IMR-90 (cell line): Measurements from ENCODE around the gene GTF2I. TPM values are rescaled to one million over a fixed set of nuclear protein-coding genes. Genes with fewer than 3 reads are reported as not detected.

Experiments
- ATAC-seq: fragments of 200-7000 bp; cut with Tn5 transposase; 2 replicates; pipeline ENCODE4 v1.9.1; 2020; ENCODE audit warnings: low read depth, mild to moderate bottlenecking, moderate library complexity
- BruUV-seq: library from RNA; stranded (reverse); fragments of 400-500 nt; replicated peaks from 2 replicates; lab custom pipeline; 2021; lab: Mats Ljungman, UMichigan
- CTCF ChIA-PET: fragments of 300-600 bp; formaldehyde crosslinking; extraction: SDS; loops from one replicate; lab custom pipeline; 2021; ENCODE audit warnings: antibody characterized with exemption; lab: Yijun Ruan, JAX
- POLR2A ChIA-PET: fragments of 300-600 bp; sonication (Branson Sonifier 250); formaldehyde crosslinking; loops from one replicate; lab custom pipeline; 2022; ENCODE audit warnings: antibody characterized with exemption; ENCODE audit not compliant: unreplicated experiment; lab: Charles Lee
- DNase-seq: peaks from one replicate; pipeline ENCODE4 v3.0.0; 2013
- H2AFZ ChIP-seq: replicated peaks from 2 replicates; pipeline ENCODE3; 2013; ENCODE audit warnings: low read length, mild to moderate bottlenecking; ENCODE audit not compliant: poor library complexity
- H2AK5ac ChIP-seq: 2 replicates; pipeline ENCODE4 v1.6.1; 2013; ENCODE audit warnings: low read depth, low read length, inconsistent platforms
- H2AK9ac ChIP-seq: replicated peaks from 2 replicates; pipeline ENCODE3; 2013; ENCODE audit warnings: mild to moderate bottlenecking, low read depth, low read length, moderate library complexity; ENCODE audit not compliant: poor library complexity
- H2BK120ac ChIP-seq: 2 replicates; pipeline ENCODE4 v1.6.1; 2013; ENCODE audit warnings: low read depth, low read length, inconsistent platforms
- H2BK15ac ChIP-seq: 3 replicates; pipeline ENCODE4 v1.6.1; 2013; ENCODE audit warnings: low read depth, low read length, inconsistent platforms
- H2BK20ac ChIP-seq: 2 replicates; pipeline ENCODE4 v1.6.1; 2013; ENCODE audit warnings: low read depth, mild to moderate bottlenecking, inconsistent platforms, low read length, moderate library complexity
- H2BK5ac ChIP-seq: 2 replicates; pipeline ENCODE4 v1.6.1; 2013; ENCODE audit warnings: mild to moderate bottlenecking, low read depth, low read length, inconsistent platforms; ENCODE audit not compliant: poor library complexity, severe bottlenecking
- H3K14ac ChIP-seq: replicated peaks from 2 replicates; pipeline ENCODE4 v1.6.1; 2013; ENCODE audit warnings: low read depth, low read length, inconsistent platforms
- H3K18ac ChIP-seq: 2 replicates; pipeline ENCODE4 v1.6.1; 2013; ENCODE audit warnings: low read depth, low read length, control low read depth
- H3K23ac ChIP-seq: 2 replicates; pipeline ENCODE4 v1.6.1; 2013; ENCODE audit warnings: low read depth, low read length, inconsistent platforms
- H3K27ac ChIP-seq: 2 replicates; pipeline ENCODE4 v1.5.1; 2013; ENCODE audit warnings: mild to moderate bottlenecking, control low read depth, low read length; ENCODE audit not compliant: insufficient read depth
- H3K27me3 ChIP-seq: 2 replicates; pipeline ENCODE4 v1.6.1; 2013; ENCODE audit warnings: low read length; ENCODE audit not compliant: control insufficient read depth, insufficient read depth
- H3K36me3 ChIP-seq: 2 replicates; pipeline ENCODE4 v1.6.1; 2013; ENCODE audit warnings: low read length, mixed read lengths; ENCODE audit not compliant: control insufficient read depth, insufficient read depth
- H3K4ac ChIP-seq: 2 replicates; pipeline ENCODE4 v1.6.1; 2013; ENCODE audit warnings: low read depth, low read length, inconsistent platforms
- H3K4me1 ChIP-seq: 2 replicates; pipeline ENCODE4 v1.6.1; 2013; ENCODE audit warnings: low read length, mixed read lengths; ENCODE audit not compliant: control insufficient read depth, insufficient read depth
- H3K4me2 ChIP-seq: 2 replicates; pipeline ENCODE4 v1.6.1; 2013; ENCODE audit warnings: low read depth, mild to moderate bottlenecking, control low read depth, low read length, moderate library complexity
- H3K4me3 ChIP-seq: 2 replicates; pipeline ENCODE4 v1.5.1; 2013; ENCODE audit warnings: low read depth, mild to moderate bottlenecking, control low read depth, low read length, moderate library complexity; ENCODE audit not compliant: insufficient read depth
- H3K56ac ChIP-seq: 2 replicates; pipeline ENCODE4 v1.6.1; 2013; ENCODE audit warnings: low read length, inconsistent platforms; ENCODE audit not compliant: insufficient read depth; ENCODE audit errors: extremely low read depth
- H3K79me1 ChIP-seq, 2 experiments: 2 replicates each; pipeline ENCODE4 v1.6.1; 2013; ENCODE audit warnings: low read length in 2 of 2, inconsistent platforms in 1 of 2, low read depth in 1 of 2
- H3K9ac ChIP-seq: 2 replicates; pipeline ENCODE4 v1.6.1; 2013; ENCODE audit warnings: low read depth, low read length, control low read depth
- H3K9me1 ChIP-seq: 2 replicates; pipeline ENCODE4 v1.6.1; 2013; ENCODE audit warnings: low read length, inconsistent platforms; ENCODE audit not compliant: insufficient read depth
- H3K9me3 ChIP-seq: 2 replicates; pipeline ENCODE4 v1.6.1; 2013; ENCODE audit warnings: low read length; ENCODE audit not compliant: control insufficient read depth, insufficient read depth
- H4K20me1 ChIP-seq: 2 replicates; pipeline ENCODE4 v1.6.1; 2013; ENCODE audit warnings: low read length, inconsistent platforms; ENCODE audit not compliant: insufficient read depth
- H4K5ac ChIP-seq: 2 replicates; pipeline ENCODE4 v1.6.1; 2013; ENCODE audit warnings: mild to moderate bottlenecking, low read depth, low read length, control low read depth
- H4K8ac ChIP-seq, 2 experiments: 2 replicates each; pipeline ENCODE4 v1.6.1; 2013; ENCODE audit warnings: low read depth in 2 of 2, low read length in 2 of 2, control low read depth in 1 of 2, inconsistent platforms in 1 of 2
- H4K91ac ChIP-seq: 2 replicates; pipeline ENCODE4 v1.6.1; 2013; ENCODE audit warnings: low read depth, low read length, inconsistent platforms; ENCODE audit not compliant: insufficient read depth
- BHLHE40 ChIP-seq: fragments of 150-350 bp; IDR thresholded peaks from 2 replicates; pipeline ENCODE4 v1.6.1; 2016; ENCODE audit warnings: mild to moderate bottlenecking, low read depth, low read length
- CEBPB ChIP-seq: IDR thresholded peaks from 2 replicates; pipeline ENCODE4 v1.6.1; 2012; ENCODE audit warnings: low read depth, low read length, improper control_type of control experiment
- CHD1 ChIP-seq: IDR thresholded peaks from 2 replicates; pipeline ENCODE4 v1.6.1; 2012; ENCODE audit warnings: low read depth, low read length, improper control_type of control experiment
- FOS ChIP-seq: fragments of 150-350 bp; IDR thresholded peaks from 2 replicates; pipeline ENCODE4 v1.6.1; 2016; ENCODE audit warnings: low read depth, low read length
- MAFK ChIP-seq: IDR thresholded peaks from 2 replicates; pipeline ENCODE4 v1.6.1; 2012; ENCODE audit warnings: low read depth, low read length, improper control_type of control experiment
- MAZ ChIP-seq: IDR thresholded peaks from 2 replicates; pipeline ENCODE4 v1.6.1; 2012; ENCODE audit warnings: low read depth, mild to moderate bottlenecking, low read length, improper control_type of control experiment, moderate library complexity, borderline replicate concordance
- MXI1 ChIP-seq: IDR thresholded peaks from 2 replicates; pipeline ENCODE4 v1.6.1; 2012; ENCODE audit warnings: low read depth, mild to moderate bottlenecking, low read length, moderate library complexity, borderline replicate concordance
- NFE2L2 ChIP-seq: fragments of 150-350 bp; IDR thresholded peaks from 2 replicates; pipeline ENCODE4 v1.6.1; 2016; ENCODE audit warnings: low read depth, mild to moderate bottlenecking, low read length
- POLR2A ChIP-seq: IDR thresholded peaks from 2 replicates; pipeline ENCODE4 v1.6.1; 2012; ENCODE audit warnings: mild to moderate bottlenecking, low read depth, low read length
- RAD21 ChIP-seq: IDR thresholded peaks from 2 replicates; pipeline ENCODE4 v1.6.1; 2012; ENCODE audit warnings: low read length, improper control_type of control experiment
- RCOR1 ChIP-seq: IDR thresholded peaks from 2 replicates; pipeline ENCODE4 v1.6.1; 2012; ENCODE audit warnings: mild to moderate bottlenecking, low read length, improper control_type of control experiment; ENCODE audit not compliant: insufficient replicate concordance
- RFX5 ChIP-seq: IDR thresholded peaks from 2 replicates; pipeline ENCODE4 v1.8.0; 2012; ENCODE audit warnings: low read depth, mild to moderate bottlenecking, low read length, moderate library complexity
- SMC3 ChIP-seq: fragments of 150-350 bp; IDR thresholded peaks from 2 replicates; pipeline ENCODE4 v1.6.1; 2016; ENCODE audit warnings: low read depth, mild to moderate bottlenecking, antibody characterized with exemption, low read length, moderate library complexity
- WGBS, 2 experiments: methylation state at CpG; one replicate each; pipeline versions ENCODE4 v1.1.5 to v1.1.7; 2013; ENCODE audit warnings: missing lambda C conversion rate in 2 of 2; ENCODE audit not compliant: insufficient read length in 1 of 2; ENCODE audit errors: extremely low coverage in 2 of 2; 5-methylcytosine and 5-hydroxymethylcytosine counted together
- dilution Hi-C: fragments of 300-500 bp; cut with HindIII; formaldehyde crosslinking; loops from one replicate; pipeline ENCODE4 v1.14.3; 2018; ENCODE audit warnings: low sequenced_read_pairs; ENCODE audit not compliant: unreplicated experiment
- in situ Hi-C: fragments of 300-500 bp; cut with MboI; formaldehyde crosslinking; loops from 3 replicates; pipeline ENCODE4 v1.14.3; 2019; ENCODE audit warnings: low sequenced_read_pairs, inconsistent platforms, mixed read lengths
- intact Hi-C: fragments of 100-400 bp; cut with micrococcal nuclease; formaldehyde crosslinking; loops from 2 replicates; pipeline ENCODE4 v1.10.0; 2022
- polyA plus RNA-seq, 3 experiments: library from polyadenylated mRNA; depleted of rRNA; stranded (reverse); fragments of >200 nt; gene quantifications; 2 replicates each; pipeline ENCODE4 v1.2.3, GENCODE V29; 2012; ENCODE audit warnings: low replicate concordance in 1 of 3
- total RNA-seq: library from RNA; depleted of rRNA; stranded (reverse); fragments of >200 nt; gene quantifications from 2 replicates; pipeline ENCODE4 v1.2.3, GENCODE V29; 2012
- TF ChIP-seq, protein P1 (sequence below): conservative IDR thresholded peaks from 2 replicates; pipeline ENCODE4 v1.5.1; 2012; ENCODE audit warnings: mild to moderate bottlenecking, low read depth, low read length, improper control_type of control experiment
- TF ChIP-seq, protein P2 (sequence below): fragments of 150-350 bp; IDR thresholded peaks from 2 replicates; pipeline ENCODE4 v1.6.1; 2016; ENCODE audit warnings: low read depth, mild to moderate bottlenecking, low read length, moderate library complexity, borderline replicate concordance
- TF ChIP-seq, protein P3 (sequence below): fragments of 150-350 bp; IDR thresholded peaks from 2 replicates; pipeline ENCODE4 v1.6.1; 2017; ENCODE audit warnings: mild to moderate bottlenecking, antibody characterized with exemption, low read length, low read depth

The GTF2I gene
- total and polyA plus RNA-seq, 2 of the 4 experiments (the other 2 are of a cell fraction) = 46.4 to 88.8 TPM

DNA sequence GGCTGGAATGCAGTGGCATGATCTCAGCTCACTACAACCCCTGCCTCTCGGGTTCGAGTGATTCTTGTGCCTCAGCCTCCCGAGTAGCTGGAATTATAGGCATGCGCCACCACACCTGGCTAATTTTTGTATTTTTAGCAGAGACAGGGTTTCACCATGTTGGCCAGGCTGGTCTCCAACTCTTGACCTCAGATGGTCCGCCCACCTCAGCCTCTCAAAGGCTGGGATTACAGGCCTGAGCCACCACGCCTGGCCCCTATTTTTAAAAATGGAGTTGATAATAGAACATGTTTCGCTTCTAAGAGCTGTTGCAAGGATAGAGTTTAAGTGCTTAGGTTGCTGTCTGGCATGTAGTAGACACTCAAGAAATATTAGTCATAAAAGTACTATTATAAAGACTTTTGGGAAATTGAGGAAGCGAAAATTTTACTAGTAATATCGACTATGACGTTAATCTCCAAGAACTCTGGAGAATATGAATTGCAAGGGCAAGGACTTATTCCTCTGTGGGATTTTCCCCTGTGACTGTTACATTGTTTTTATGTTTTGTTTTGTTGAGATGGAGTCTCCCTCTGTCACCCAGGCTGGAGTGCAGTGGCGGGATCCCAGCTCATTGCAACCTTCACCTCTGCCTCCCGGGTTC is 7.9 kb downstream of the GTF2I start:
- WGBS, 2 experiments = 100% methylated on average over 2 of the region's 12 CpGs; no CpG with 5 or more reads in 1 of the 2 experiments
- dilution Hi-C loops = no loop called here
- BruUV-seq = no TSS peak
- Histone ChIP-seq H2AK5ac (no peak overlapping the region), H3K9me3 (no peaks in the 10 kb centered on the region), H3K56ac (no peak overlapping the region), H3K18ac (no peak overlapping the region), H3K9me1 (peaks cover 20% of the 10 kb centered on the region), H2BK15ac (no peak overlapping the region), H4K91ac (no peak overlapping the region), H3K79me1 (peaks cover 0 to 57% of the 10 kb centered on the region in 2 experiments; a peak in 2 of 4 replicates), H3K14ac (no peak overlapping the region), H4K8ac (no peak overlapping the region), H3K27ac (no peak overlapping the region), H3K36me3 (peaks cover 17% of the 10 kb centered on the region), H3K4me1 (peaks cover 16% of the 10 kb centered on the region), H3K23ac (no peak overlapping the region), H4K20me1 (peaks cover 92% of the 10 kb centered on the region), H3K4ac (no peak overlapping the region), H3K9ac (no peak overlapping the region), H4K5ac (no peak overlapping the region), H2BK120ac (no peak overlapping the region), H2BK20ac (no peak overlapping the region), H3K27me3 (no peaks in the 10 kb centered on the region), H2BK5ac (no peak overlapping the region), H3K4me2 (no peak overlapping the region), H2AK9ac (no peak overlapping the region), H3K4me3 (no peak overlapping the region), H2AFZ (no peak overlapping the region)
- intact Hi-C loops = loop anchor here (10.0 kb wide), 1 partner anchor 81 kb away; no protein-coding TSS in a partner anchor
- CTCF ChIA-PET = no interaction called here
- TF ChIP-seq, protein P1, sequence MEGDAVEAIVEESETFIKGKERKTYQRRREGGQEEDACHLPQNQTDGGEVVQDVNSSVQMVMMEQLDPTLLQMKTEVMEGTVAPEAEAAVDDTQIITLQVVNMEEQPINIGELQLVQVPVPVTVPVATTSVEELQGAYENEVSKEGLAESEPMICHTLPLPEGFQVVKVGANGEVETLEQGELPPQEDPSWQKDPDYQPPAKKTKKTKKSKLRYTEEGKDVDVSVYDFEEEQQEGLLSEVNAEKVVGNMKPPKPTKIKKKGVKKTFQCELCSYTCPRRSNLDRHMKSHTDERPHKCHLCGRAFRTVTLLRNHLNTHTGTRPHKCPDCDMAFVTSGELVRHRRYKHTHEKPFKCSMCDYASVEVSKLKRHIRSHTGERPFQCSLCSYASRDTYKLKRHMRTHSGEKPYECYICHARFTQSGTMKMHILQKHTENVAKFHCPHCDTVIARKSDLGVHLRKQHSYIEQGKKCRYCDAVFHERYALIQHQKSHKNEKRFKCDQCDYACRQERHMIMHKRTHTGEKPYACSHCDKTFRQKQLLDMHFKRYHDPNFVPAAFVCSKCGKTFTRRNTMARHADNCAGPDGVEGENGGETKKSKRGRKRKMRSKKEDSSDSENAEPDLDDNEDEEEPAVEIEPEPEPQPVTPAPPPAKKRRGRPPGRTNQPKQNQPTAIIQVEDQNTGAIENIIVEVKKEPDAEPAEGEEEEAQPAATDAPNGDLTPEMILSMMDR = no peak
- TF ChIP-seq POLR2A (no peak), BHLHE40 (no peak), RAD21 (no peak), MAFK (no peak), SMC3 (no peak), MXI1 (no peak), RFX5 (no peak), FOS (no peak), NFE2L2 (no peak), MAZ (no peak), CEBPB (no peak), RCOR1 (no peak), CHD1 (no peak)
- TF ChIP-seq, protein P2, sequence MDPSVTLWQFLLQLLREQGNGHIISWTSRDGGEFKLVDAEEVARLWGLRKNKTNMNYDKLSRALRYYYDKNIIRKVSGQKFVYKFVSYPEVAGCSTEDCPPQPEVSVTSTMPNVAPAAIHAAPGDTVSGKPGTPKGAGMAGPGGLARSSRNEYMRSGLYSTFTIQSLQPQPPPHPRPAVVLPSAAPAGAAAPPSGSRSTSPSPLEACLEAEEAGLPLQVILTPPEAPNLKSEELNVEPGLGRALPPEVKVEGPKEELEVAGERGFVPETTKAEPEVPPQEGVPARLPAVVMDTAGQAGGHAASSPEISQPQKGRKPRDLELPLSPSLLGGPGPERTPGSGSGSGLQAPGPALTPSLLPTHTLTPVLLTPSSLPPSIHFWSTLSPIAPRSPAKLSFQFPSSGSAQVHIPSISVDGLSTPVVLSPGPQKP = no peak
- TF ChIP-seq, protein P3, sequence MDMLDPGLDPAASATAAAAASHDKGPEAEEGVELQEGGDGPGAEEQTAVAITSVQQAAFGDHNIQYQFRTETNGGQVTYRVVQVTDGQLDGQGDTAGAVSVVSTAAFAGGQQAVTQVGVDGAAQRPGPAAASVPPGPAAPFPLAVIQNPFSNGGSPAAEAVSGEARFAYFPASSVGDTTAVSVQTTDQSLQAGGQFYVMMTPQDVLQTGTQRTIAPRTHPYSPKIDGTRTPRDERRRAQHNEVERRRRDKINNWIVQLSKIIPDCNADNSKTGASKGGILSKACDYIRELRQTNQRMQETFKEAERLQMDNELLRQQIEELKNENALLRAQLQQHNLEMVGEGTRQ = no peak
- in situ Hi-C loops = loop anchor here (10.0 kb wide), 1 partner anchor 81 kb away; no protein-coding TSS in a partner anchor
- POLR2A ChIA-PET = no interaction called here
- ATAC-seq (no peak), DNase-seq (no peak)
